ENCODE results near the gene LCP1.
"Not testable (repeated sequence)": the region's sequence is repeated elsewhere in the genome, so short reads cannot be mapped to it uniquely, and the experiment has no call there.

The LCP1 gene, protein sequence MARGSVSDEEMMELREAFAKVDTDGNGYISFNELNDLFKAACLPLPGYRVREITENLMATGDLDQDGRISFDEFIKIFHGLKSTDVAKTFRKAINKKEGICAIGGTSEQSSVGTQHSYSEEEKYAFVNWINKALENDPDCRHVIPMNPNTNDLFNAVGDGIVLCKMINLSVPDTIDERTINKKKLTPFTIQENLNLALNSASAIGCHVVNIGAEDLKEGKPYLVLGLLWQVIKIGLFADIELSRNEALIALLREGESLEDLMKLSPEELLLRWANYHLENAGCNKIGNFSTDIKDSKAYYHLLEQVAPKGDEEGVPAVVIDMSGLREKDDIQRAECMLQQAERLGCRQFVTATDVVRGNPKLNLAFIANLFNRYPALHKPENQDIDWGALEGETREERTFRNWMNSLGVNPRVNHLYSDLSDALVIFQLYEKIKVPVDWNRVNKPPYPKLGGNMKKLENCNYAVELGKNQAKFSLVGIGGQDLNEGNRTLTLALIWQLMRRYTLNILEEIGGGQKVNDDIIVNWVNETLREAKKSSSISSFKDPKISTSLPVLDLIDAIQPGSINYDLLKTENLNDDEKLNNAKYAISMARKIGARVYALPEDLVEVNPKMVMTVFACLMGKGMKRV

DNA sequence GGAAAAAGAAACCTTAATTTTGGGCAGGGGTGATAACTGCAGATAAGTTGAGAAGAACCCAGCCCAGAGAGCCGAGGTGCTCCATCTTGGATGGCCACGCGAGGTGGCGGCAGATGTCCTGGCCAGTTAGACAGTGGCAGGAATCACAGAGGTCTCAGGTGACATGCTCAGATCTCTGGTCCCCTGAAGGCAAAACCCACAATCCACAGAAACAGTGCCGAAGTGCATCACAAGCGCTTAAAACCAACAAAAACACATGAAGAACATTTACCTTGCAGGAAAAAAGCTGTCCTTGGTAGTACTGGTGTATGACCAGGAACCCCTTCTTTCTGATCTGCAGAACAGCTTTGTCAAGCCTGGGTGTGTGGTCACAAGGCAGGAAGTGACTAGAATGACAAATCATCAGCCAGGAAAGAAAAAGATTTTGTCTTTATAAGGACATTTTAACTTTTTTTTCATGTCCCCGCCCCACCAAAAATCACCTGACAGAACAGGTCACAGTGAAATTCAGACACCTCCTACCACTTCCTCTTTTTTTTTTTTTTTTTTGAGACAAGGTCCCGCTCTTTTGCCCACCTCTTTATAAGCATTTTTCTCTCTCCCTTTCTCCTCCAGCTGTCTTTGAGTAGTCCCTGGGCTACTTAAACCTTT, at the start of gene LCP1:
Gene LCP1, minus strand, starts transcription at position 338 of the 651 bp plus-strand sequence. CDS start 22,515 bp downstream, outside the sequence.
- peak; percentile 98 for DNase-seq

- DNase-seq = no peak
Measured at GRCh38 chr13:46229251-46229650, 47.3 kb upstream of the LCP1 start.

- DNase-seq = not testable (repeated sequence)
Measured at GRCh38 chr13:46220234-46220633, 38.3 kb upstream of the LCP1 start.

GRCh38 chr13:46214741-46215140, 32.8 kb upstream of the LCP1 start:
- not testable (repeated sequence) for DNase-seq

- no peak for DNase-seq
Measured at GRCh38 chr13:46213242-46213641, 31.3 kb upstream of the LCP1 start.

- DNase-seq = peak; percentile 90 to 93
Measured at GRCh38 chr13:46211483-46212351, 29.7 kb upstream of the LCP1 start, which contains the start of gene LRRC63. Gene LRRC63 (plus strand): TSS chr13:46211928. CDS start chr13:46213035, 1,107 bp downstream.

- peak; percentile 53 to 69 for DNase-seq
Measured at GRCh38 chr13:46211116-46211482, 29.1 kb upstream of the LCP1 start.

DNA sequence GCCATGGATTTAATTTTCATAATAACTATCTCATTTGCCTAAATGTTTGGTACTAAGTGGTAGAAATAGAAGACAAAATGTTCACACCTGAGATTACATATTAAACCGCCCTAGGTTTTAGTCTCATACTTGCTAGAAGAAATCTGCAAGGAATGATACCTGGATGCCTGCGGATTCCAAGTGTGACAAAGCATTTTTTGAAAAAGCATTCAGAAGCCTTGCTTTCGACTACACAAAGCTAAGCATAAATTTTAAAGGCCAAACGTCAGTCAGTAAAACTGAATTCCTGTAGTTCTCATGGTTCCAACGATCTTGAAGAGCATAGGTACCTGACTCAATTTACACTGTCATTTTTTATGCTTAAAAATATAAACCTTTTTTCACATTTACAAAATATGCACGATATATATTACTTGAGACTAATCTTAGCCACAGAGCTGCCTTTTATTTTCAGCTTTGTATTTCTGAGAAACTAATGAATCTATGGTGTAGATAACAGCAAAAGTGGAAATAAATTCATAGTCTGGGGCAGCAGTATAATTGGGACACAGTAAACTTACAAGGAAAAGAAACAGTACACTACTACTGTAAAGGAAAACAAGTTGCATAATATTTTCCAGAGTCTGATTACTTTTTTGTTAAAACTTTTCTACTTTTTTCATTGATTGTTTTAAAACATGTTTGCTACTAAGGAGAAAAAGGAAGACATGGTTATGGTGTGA, 28.5 kb upstream of the LCP1 start:
- peak in 1 of 2 experiments; percentile 35 for DNase-seq

- DNase-seq = no peak
Measured at GRCh38 chr13:46207828-46208227, 25.9 kb upstream of the LCP1 start.

- no peak for DNase-seq
Measured at GRCh38 chr13:46206143-46206542, 24.2 kb upstream of the LCP1 start.

DNA sequence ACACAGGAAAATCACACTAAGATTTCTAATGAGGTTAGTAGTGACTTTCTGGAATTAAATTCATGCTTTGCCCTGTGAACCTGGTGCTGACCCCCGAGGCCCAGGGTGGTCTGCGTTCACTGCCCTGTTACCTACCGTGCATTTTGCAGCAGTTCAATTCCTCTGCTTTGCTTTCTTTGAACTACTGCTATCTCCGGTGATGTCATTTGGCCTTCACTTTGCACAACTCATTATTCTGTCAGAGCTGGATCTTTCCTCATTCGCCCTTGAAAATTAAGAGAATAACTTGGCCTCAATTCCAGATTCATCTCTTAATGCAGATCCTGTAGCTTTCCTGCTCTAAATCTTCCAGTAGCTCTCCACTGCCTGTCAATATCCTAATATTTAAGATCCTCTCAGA, 21.0 kb upstream of the LCP1 start:
- no peak for DNase-seq

GRCh38 chr13:46202188-46202795, 20.3 kb upstream of the LCP1 start:
- no peak for DNase-seq

DNA sequence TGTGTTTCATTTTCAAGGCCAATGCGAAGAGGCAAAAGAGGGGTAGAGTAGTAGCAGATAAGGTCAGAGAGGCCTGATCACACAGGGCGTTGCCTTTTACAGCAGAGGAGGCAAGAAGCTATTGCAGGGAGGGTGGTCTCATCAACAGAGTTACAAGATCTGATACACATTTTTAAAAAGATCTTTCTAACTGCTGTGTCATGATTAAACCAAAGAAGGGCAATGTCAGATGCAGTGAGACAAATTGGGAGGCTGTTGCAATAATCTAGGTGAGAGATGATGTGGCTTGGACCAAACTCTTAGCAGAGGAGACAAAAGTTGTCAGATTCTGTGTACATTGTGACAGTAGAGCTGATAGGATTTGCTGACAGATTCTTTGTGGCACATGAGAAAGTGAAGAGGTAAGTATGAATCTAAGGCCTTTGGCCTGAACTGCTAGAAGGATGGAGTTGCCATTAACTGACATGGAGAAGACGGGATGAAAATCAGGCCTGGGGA, 16.8 kb upstream of the LCP1 start:
- no peak for DNase-seq

GRCh38 chr13:46197299-46198048, 15.5 kb upstream of the LCP1 start:
- DNase-seq = no peak

DNA sequence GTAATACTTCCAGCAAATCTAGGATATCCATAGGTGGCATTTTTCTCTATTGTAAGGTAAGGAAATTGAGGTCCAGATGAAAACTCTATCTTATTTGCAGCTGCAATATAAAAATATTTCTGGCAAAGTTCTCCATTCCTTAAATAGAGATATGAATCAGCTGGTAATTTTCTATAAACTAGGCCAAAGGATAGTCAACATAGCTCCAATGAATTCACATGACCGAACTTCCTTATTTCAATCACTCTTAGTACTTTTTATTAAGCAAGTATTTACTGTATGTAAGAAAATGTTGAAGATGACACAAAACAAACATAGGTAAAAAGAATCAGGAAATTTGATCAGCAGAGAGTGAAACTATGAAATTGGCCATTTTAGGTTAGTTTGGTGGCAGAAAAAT, 13.0 kb upstream of the LCP1 start:
- DNase-seq = no peak

- no peak for DNase-seq
Measured at GRCh38 chr13:46192412-46192811, 10.4 kb upstream of the LCP1 start.

DNA sequence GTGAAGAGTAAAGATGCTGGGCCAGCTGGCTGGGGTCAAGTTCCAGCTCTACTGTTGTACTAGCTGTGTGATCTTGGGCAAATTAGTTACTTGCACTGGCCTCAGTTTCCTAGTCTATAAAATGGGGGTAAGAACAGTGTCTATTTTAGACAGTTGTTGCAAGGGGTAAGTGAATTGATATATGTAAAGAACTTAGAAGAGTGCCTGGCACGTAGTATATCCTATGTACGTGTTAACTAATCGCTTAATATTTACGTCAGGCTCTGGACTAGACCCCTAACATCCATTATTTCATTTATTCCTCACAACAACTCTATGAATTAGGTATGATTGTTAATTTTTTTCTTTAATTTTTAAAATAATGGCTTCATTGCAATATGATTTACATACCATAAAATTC, 3.7 kb upstream of the LCP1 start:
- DNase-seq = no peak

DNA sequence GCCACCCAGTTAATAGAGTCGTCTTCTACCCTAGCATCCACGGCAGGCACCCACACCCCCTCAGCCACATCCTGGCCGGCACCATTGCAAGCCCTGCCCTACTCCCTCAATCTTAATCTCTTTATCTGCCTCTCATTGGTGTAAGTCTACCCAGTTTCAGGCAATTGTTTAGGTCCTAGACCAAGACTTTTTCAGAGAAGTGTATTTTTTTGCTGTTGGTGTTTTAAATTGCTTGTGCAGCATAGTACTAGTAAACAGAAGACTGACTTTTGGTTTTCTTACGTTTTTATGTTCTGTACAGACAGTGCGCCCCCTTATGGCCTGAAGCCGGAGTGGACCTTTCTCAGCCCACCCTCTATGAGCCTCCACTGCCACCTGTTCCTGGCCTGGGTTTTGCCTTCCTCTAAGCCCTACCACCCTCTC, 2.3 kb upstream of the LCP1 start:
- peak; percentile 85 to 88 for DNase-seq

DNA sequence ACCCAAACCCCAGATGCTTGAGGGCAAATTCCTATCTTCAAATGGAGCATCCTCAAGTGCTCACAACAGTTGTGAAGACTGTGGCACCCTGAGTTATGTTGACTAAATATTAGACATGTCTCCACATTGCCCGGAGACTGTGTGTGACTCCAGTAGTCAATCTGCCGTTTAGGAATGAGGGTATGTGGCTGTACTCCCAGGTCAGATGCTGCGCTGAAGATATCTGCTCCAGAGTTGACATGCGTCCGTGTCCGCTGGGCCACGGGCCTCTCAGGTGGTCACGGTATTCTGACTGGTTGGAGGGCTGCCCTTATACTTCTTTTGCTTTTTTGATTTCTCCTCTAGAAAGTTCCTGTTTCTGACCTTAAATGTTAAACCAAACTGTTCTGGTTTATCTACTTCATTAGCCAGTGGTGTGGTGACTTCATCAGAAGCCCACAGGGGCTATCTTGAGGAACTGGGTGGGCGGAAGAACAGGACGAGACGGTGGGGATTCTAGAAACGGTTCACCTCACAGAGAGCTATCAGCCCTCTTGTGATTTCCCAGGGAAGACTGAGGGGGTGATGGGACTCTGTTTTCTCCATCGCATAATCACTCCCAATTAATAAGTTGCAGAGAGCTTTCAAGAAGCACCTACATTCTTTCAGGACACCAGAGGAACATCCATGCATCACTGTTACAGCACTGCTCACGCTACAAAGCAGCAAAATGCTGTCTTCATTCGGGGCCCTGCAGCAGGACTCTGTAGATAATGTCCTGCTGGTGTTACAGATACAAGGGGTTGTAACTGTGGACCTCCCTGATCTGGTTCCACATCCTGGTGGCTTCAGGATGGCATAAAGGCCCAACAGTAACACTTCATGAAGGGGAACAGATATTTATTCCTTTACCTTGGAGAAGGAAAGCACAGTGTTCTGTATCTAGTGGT, 1.3 kb upstream of the LCP1 start:
- DNase-seq = no peak

DNA sequence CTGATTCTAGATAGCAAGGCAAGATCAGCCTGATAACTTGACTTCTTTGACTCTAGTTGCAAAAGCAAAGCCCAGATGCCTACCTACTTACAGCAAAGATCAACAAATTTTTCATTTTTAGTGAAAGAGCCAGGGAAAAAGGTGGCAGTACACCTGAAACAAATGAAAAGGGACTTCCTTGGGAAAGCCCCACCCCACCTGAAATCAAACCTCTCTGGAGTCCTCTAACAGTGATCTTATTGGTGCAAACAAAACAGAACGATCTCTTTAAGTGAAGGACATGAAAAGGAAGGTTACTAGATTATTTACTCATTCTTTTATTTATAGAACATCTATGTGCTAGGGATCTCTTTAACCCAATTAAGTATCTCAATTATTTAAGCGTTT, 507 bp upstream of the LCP1 start:
- no peak for DNase-seq

All from AML-193 (cell line).